ENCODE data around the gene DYNC1I1. TPM values are rescaled to one million over a fixed set of nuclear protein-coding genes. Genes with fewer than 3 reads are reported as not detected.

Gene DYNC1I1
- total and polyA plus RNA-seq, 2 donors (not counting 3 experiments of a cell fraction or from before 2014, with no cell fraction given) = 1.8 to 3.6 TPM

GRCh38 chr7:95793658-95794057, 21.3 kb downstream of the DYNC1I1 start:
- Histone ChIP-seq H3K9me1 (replicated peaks; ENCODE audit: control insufficient read depth, extremely low read depth, insufficient read depth, low read length) (no peaks in the 10 kb centered on the region), H3K9ac (replicated peaks; ENCODE audit: extremely low read depth, insufficient read depth, low read length) (no peak overlapping the region), H3K4me1 (ENCODE audit: control insufficient read depth, extremely low read depth, insufficient read depth, low read length) (peaks cover 6% of the 10 kb centered on the region), H3K27me3 (ENCODE audit: control insufficient read depth in 2 of 2, insufficient read depth in 2 of 2, low read length in 2 of 2) (no peaks in the 10 kb centered on the region), H3K4me3 (replicated peaks in 1 of 3; ENCODE audit: insufficient read depth in 1 of 3, low read depth in 1 of 3, low read length in 3 of 3) (no peak overlapping the region), H3K9me3 (replicated peaks; ENCODE audit: control insufficient read depth, insufficient read depth, low read length) (no peaks in the 10 kb centered on the region), H3K4me2 (ENCODE audit: insufficient read depth, low read length) (no peak overlapping the region), H4K20me1 (replicated peaks; ENCODE audit: control insufficient read depth, extremely low read depth, insufficient read depth, low read length) (no peaks in the 10 kb centered on the region), H2AFZ (ENCODE audit: low read depth, low read length) (no peak overlapping the region), H3K36me3 (ENCODE audit: control insufficient read depth in 2 of 2, extremely low read depth in 1 of 2, insufficient read depth in 2 of 2, low read length in 2 of 2) (no peaks in the 10 kb centered on the region), H3K27ac (ENCODE audit: insufficient read depth, low read depth, low read length) (no peak overlapping the region), H3K79me2 (ENCODE audit: control insufficient read depth, insufficient read depth, low read length) (no peaks in the 10 kb centered on the region)
- intact Hi-C loops (cut with micrococcal nuclease) = loop anchor here (2.0 kb wide), 1 partner anchor 71 kb away; no protein-coding TSS in a partner anchor
- ChIA-PET CTCF (interaction anchor here (1.3 to 4.0 kb wide), 9 partner anchors 10 to 129 kb away, joined by 3 to 100 read pairs (median 14); partner anchors contain the start of gene DYNC1I1), POLR2A (no interaction called here)
- no TSS peak for BruUV-seq (replicated peaks)
- FAIRE-seq (no peak), DNase-seq (ENCODE audit: low read depth, low spot score) (no peak)
- TF ChIP-seq JUN (IDR thresholded peaks at IDR 0.05; ENCODE audit: borderline replicate concordance, insufficient read depth, insufficient read length, low read depth) (no peak), MYC (IDR thresholded peaks at IDR 0.05; ENCODE audit: low read depth, low read length) (no peak), CTCF (IDR thresholded peaks at IDR 0.05; ENCODE audit: extremely low read depth in 1 of 2, insufficient read depth in 1 of 2, low read depth in 1 of 2, low read length in 2 of 2) (no peak), POLR2A (IDR thresholded peaks at IDR 0.05; ENCODE audit: low read depth, low read length) (no peak), EZH2 (IDR thresholded peaks at IDR 0.05; ENCODE audit: borderline replicate concordance, low read depth, low read length, severe bottlenecking) (no peak), POLR2AphosphoS5 (IDR thresholded peaks at IDR 0.05; ENCODE audit: insufficient read depth, low read depth, low read length) (no peak), GATA2 (IDR thresholded peaks at IDR 0.05; ENCODE audit: insufficient read depth, insufficient read length, low read depth, low read length) (no peak), FOS (IDR thresholded peaks at IDR 0.05; ENCODE audit: borderline replicate concordance, insufficient read depth, low read length) (no peak)
- TF ChIP-seq, protein P1, sequence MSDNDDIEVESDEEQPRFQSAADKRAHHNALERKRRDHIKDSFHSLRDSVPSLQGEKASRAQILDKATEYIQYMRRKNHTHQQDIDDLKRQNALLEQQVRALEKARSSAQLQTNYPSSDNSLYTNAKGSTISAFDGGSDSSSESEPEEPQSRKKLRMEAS (IDR thresholded peaks at IDR 0.05; ENCODE audit: insufficient read depth, insufficient read length) = no peak
- dilution Hi-C loops (cut with MboI; ENCODE audit: extremely low pct_ligation_motif_present, low sequenced_read_pairs) = no loop called here
